Measurements from ENCODE around the gene PLXNA4.

DNA sequence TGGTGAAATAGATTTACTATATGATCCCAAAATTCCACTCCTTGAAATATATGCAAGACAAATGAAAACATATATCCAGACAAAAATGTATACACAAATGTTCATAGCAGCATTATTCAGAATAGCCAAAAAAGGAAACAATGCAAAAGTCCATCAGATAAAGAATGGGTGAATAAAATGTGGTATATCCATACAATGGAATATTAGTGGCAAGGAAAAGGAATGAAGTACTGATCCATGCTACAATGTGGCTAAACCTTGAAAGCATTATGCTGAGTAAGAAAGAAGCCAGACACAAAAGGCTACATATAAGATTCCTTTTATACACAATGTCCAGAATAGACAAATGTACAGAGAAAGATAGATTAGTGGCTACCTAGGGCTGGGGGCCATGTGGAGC is 225.5 kb downstream of the PLXNA4 start:
- TF ChIP-seq, protein P1, sequence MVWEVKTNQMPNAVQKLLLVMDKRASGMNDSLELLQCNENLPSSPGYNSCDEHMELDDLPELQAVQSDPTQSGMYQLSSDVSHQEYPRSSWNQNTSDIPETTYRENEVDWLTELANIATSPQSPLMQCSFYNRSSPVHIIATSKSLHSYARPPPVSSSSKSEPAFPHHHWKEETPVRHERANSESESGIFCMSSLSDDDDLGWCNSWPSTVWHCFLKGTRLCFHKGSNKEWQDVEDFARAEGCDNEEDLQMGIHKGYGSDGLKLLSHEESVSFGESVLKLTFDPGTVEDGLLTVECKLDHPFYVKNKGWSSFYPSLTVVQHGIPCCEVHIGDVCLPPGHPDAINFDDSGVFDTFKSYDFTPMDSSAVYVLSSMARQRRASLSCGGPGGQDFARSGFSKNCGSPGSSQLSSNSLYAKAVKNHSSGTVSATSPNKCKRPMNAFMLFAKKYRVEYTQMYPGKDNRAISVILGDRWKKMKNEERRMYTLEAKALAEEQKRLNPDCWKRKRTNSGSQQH (CRISPR knock-in tag; IDR thresholded peaks at IDR 0.05): no peak
- TF ChIP-seq, protein P2, sequence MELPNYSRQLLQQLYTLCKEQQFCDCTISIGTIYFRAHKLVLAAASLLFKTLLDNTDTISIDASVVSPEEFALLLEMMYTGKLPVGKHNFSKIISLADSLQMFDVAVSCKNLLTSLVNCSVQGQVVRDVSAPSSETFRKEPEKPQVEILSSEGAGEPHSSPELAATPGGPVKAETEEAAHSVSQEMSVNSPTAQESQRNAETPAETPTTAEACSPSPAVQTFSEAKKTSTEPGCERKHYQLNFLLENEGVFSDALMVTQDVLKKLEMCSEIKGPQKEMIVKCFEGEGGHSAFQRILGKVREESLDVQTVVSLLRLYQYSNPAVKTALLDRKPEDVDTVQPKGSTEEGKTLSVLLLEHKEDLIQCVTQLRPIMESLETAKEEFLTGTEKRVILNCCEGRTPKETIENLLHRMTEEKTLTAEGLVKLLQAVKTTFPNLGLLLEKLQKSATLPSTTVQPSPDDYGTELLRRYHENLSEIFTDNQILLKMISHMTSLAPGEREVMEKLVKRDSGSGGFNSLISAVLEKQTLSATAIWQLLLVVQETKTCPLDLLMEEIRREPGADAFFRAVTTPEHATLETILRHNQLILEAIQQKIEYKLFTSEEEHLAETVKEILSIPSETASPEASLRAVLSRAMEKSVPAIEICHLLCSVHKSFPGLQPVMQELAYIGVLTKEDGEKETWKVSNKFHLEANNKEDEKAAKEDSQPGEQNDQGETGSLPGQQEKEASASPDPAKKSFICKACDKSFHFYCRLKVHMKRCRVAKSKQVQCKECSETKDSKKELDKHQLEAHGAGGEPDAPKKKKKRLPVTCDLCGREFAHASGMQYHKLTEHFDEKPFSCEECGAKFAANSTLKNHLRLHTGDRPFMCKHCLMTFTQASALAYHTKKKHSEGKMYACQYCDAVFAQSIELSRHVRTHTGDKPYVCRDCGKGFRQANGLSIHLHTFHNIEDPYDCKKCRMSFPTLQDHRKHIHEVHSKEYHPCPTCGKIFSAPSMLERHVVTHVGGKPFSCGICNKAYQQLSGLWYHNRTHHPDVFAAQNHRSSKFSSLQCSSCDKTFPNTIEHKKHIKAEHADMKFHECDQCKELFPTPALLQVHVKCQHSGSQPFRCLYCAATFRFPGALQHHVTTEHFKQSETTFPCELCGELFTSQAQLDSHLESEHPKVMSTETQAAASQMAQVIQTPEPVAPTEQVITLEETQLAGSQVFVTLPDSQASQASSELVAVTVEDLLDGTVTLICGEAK (IDR thresholded peaks at IDR 0.05): no peak
- TF ChIP-seq, protein P2 (CRISPR knock-in tag; IDR thresholded peaks at IDR 0.05): no peak
- no peak for TF ChIP-seq FOXK2 (conservative IDR thresholded peaks at IDR 0.05 in 1 of 2, IDR thresholded peaks at IDR 0.05 in 1 of 2; ENCODE audit: low read depth in 2 of 2)
- no peak for TF ChIP-seq TARDBP (IDR thresholded peaks at IDR 0.05)
- TF ChIP-seq ZFX (CRISPR knock-in tag; IDR thresholded peaks at IDR 0.05): no peak
- TF ChIP-seq FOXA1 (IDR thresholded peaks at IDR 0.05; ENCODE audit: borderline replicate concordance): no peak
